Stimulated activated CD4-positive, alpha-beta T cell treated with anti-CD3 and anti-CD28 coated beads, Interleukin-12 subunit alpha, Interleukin-12 subunit beta, amount 100 ng/mL, for 4 hours (primary cell): ENCODE results near the gene LRBA.

Source experiments
- DNase-seq: peaks from one replicate; pipeline ENCODE4 v3.0.0-alpha.2; 2020

The LRBA gene

GRCh38 chr4:150253965-150254630, 761.0 kb downstream of the LRBA start:
- no peak for DNase-seq

- DNase-seq, result no peak
Observed at GRCh38 chr4:150253416-150253815, 761.7 kb downstream of the LRBA start.

- no peak for DNase-seq
Observed at GRCh38 chr4:150252741-150253140, 762.3 kb downstream of the LRBA start.

GRCh38 chr4:150252306-150252705, 762.8 kb downstream of the LRBA start:
- no peak for DNase-seq

- no peak for DNase-seq
Observed at GRCh38 chr4:150251752-150252190, 763.3 kb downstream of the LRBA start.

GRCh38 chr4:150250998-150251651, 764.0 kb downstream of the LRBA start:
- no peak for DNase-seq

- no peak for DNase-seq
Observed at GRCh38 chr4:150250293-150250997, 764.6 kb downstream of the LRBA start.

- no peak for DNase-seq
Observed at GRCh38 chr4:150248181-150248580, 766.9 kb downstream of the LRBA start.

GRCh38 chr4:150247184-150247583, 767.9 kb downstream of the LRBA start:
- DNase-seq, result no peak

GRCh38 chr4:150244600-150244999, 770.5 kb downstream of the LRBA start:
- no peak for DNase-seq

- DNase-seq, result no peak
Observed at GRCh38 chr4:150243932-150244331, 771.2 kb downstream of the LRBA start.

- no peak for DNase-seq
Observed at GRCh38 chr4:150242820-150243458, 772.1 kb downstream of the LRBA start.

GRCh38 chr4:150240011-150240410, 775.1 kb downstream of the LRBA start:
- DNase-seq, result no peak

- DNase-seq, result no peak
Observed at GRCh38 chr4:150238591-150238990, 776.5 kb downstream of the LRBA start.

GRCh38 chr4:150237110-150237872, 777.8 kb downstream of the LRBA start:
- no peak for DNase-seq

- DNase-seq, result no peak
Observed at GRCh38 chr4:150236626-150237025, 778.5 kb downstream of the LRBA start.

GRCh38 chr4:150235808-150236271, 779.2 kb downstream of the LRBA start:
- DNase-seq, result no peak

- no peak for DNase-seq
Observed at GRCh38 chr4:150235317-150235716, 779.8 kb downstream of the LRBA start.

GRCh38 chr4:150234246-150234645, 780.8 kb downstream of the LRBA start:
- DNase-seq, result no peak

GRCh38 chr4:150232029-150232428, 783.1 kb downstream of the LRBA start:
- DNase-seq, result no peak

- no peak for DNase-seq
Observed at GRCh38 chr4:150231107-150231770, 783.8 kb downstream of the LRBA start.

- no peak for DNase-seq
Observed at GRCh38 chr4:150230561-150230960, 784.5 kb downstream of the LRBA start.
